ENCODE measurements around the gene IFITM1.
"Not testable (repeated sequence)": the region's sequence is repeated elsewhere in the genome, so short reads cannot be mapped to it uniquely, and the experiment has no call there.

The IFITM1 gene

DNA sequence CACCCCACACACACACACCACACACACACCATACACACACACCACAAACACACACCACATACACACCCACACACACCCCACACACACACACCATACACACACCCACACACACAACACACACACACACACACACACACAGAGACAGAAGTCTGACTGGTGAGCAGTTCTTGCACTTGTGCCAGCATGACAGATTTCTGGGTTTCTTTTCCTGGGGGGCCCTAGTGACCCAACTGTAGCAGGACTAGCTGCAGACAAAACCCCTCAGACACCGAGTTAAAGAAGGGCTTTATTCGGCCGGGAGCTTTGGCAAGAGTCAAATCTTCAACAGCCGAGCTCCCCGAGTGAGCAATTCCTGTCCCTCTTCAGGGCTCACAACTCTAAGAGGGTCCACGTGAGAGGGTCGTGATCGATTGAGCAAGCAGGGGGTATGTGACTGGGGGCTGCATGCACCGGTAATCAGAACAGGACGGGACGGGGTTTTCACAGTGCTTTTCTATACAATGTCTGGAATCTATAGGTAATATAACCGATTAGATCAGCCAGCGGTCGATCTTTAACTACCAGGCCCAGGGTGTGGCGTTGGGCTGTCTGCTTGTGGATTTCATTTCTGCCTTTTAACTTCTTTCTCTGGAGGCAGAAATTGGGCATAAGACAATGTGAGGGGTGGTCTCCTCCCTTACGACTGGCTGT is 36.3 kb downstream of the IFITM1 start:
- not testable (repeated sequence) for FAIRE-seq

GRCh38 chr11:350723-351255 is 36.9 kb downstream of the IFITM1 start:
- no peak for FAIRE-seq

- no peak for FAIRE-seq
Measured at GRCh38 chr11:351411-351810, 37.6 kb downstream of the IFITM1 start.

- FAIRE-seq, result no peak
Measured at GRCh38 chr11:352456-353031, 38.7 kb downstream of the IFITM1 start.

DNA sequence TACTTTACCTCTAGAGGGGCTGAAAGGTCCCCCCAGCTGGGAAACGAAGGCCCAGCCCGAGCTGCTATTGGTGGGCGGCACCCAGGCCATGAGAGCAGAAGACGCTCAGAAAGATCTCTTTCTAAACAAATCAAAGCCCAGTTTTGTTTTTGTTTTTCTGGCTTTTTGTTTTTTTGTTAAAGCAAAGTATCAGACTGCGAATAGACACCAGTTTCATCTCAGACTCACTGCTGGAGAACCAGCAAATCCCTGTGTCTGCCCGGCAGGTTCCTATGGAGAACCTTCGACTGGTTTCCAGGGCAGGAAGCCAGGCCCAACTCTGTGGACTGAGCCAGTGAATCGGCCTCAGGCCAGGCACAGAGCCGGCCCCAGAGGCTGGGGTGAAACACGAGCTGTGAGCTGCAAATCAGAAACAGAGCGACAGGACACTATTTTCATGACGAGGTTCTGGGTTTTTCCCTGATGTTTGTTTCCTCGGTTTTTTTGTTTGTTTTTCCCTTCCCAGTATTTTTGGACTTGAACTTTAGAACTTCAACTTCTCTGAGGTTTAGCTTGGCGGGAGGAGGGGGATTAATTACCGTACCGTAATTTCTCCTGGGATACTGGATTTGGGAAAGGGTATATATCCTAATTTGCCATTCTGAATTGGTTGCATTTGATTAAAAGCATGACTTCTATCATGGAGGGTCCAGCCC is 39.5 kb downstream of the IFITM1 start:
- FAIRE-seq, result no peak

DNA sequence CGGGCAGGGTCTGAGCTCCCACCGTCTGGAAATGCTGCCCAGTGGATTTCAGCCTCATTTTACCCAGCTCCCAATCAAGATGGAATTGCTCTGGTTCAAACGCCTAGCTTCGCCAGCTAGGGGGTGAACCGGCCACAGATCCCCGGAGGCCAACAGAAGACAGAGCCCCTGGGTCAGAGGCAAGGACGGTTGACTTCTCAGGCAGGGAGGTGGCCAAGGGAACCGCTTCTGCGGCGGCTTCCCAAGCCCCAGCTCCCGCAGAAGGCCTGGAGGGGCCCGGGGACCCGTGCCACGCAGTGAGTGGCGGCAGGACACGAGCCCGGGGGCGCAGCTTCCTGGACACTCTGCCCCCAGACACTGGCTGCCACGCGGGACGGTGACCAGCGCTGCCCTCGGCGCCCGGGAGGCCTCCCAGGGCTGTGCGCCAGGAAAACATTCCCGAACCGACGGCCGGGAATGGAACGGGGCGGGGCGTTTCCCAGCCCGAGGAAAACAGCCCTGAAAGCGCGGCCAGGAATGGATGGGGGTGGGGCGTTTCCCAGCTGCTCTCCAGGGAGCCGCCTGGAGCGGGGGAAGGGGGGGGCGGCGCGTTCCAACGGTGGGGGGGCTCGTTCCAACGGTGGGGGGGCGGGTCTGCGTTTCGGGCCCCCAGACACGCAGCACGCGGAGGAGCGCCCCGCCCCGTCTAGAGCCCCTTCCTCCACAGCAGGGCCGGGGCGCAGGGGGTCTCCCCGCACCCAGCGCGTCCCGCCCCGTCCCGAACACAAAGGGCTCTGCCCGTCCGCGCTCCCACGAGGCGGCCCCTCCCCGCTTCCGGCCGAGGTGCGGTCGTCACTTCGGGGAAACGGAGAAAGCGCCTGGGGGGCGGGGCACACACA is 42.0 kb downstream of the IFITM1 start:
- FAIRE-seq, result no peak

- FAIRE-seq, result no peak
Measured at GRCh38 chr11:356610-357009, 42.8 kb downstream of the IFITM1 start.

GRCh38 chr11:357582-357981 is 43.7 kb downstream of the IFITM1 start:
- no peak for FAIRE-seq

DNA sequence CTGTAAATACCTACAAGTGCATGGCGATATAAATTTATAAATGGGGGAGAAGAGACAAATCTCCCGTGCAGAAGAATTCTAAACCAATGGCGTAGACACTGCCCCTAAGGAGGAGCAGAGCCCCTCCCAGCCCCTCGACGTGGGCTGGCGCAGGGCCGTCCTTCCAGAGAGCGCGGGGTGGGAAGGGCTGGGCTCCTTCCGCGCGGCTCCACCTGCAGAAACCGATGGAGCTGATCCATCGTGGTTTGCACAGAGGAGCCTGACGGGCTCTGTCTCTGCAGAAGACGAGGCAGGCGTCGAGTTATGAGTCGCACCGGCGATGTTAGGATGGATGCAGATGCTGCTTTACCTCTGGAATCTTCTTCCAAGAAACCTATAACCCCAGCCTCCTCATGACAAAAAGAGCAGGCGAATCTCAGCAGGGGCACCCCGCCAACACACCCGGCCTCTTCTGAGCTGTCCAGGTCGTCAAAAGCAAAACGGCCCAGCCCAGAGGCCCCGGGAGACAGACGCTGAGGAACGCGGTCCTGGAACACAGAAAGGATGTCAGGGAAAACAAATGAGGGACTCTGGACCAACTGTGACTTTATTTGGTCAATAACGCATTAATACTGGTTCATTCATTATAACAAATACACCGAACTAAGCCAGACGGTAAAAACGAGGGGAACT is 44.4 kb downstream of the IFITM1 start:
- no peak for FAIRE-seq

GRCh38 chr11:359181-359714 is 45.4 kb downstream of the IFITM1 start:
- no peak for FAIRE-seq

DNA sequence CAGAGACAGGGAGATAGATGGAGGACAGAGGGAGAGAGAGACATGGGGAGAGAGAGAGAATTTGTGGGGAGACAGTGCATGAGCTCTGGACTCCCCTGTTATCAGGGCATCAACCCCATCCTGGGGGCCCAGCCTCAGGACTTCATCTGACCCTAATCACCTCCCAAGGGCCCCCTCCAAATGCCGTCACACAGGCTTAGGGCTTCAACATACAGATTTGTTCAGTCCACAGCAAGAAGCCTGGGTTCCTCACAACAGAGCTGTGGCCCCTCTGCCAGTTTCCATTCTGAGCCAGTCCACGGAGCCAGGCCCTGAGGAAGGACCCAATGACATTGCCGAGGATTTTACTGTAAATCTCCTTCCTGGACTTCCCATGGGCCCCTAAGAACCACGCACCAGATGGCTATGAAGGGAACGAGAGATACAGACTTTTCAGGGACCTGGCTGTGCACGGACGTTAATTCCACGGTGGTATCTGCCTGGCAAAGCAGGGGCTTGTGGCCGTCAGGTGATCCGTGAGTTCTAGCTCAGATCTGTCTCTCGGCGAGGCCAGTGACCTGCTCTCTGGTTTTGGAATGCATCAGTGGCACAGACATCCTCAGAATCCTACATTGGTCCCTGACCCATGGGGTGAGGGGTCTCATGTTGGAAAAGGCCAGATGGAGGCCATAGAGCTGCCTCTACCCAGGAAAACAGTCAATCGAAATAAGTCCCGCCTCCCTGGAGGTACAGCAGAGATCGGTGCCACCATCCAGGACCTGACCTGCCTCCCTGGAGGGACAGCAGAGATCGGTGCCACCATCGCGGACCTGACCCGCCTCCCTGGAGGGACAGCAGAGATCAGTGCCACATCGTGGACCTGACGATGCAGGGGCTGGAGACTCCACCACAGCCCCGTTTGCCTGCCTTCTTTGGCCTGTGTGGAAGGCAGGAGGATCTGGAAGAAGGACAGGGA is 46.8 kb downstream of the IFITM1 start:
- no peak for FAIRE-seq

- no peak for FAIRE-seq
Measured at GRCh38 chr11:362642-363442, 49.0 kb downstream of the IFITM1 start.

DNA sequence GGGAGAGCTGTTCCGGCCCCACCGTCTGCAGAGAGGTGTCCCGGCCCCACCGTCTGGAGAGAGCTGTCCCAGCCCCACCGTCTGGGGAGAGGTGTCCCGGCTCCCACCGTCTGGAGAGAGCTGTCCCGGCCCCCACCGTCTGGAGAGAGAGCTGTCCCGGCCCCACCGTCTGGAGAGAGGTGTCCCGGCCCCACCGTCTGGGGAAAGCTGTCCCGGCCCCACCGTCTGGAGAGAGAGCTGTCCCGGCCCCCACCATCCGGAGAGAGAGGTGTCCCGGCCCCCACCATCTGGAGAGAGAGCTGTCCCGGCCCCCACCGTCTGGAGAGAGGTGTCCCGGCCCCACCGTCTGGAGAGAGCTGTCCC is 49.6 kb downstream of the IFITM1 start:
- FAIRE-seq, result not testable (repeated sequence)

DNA sequence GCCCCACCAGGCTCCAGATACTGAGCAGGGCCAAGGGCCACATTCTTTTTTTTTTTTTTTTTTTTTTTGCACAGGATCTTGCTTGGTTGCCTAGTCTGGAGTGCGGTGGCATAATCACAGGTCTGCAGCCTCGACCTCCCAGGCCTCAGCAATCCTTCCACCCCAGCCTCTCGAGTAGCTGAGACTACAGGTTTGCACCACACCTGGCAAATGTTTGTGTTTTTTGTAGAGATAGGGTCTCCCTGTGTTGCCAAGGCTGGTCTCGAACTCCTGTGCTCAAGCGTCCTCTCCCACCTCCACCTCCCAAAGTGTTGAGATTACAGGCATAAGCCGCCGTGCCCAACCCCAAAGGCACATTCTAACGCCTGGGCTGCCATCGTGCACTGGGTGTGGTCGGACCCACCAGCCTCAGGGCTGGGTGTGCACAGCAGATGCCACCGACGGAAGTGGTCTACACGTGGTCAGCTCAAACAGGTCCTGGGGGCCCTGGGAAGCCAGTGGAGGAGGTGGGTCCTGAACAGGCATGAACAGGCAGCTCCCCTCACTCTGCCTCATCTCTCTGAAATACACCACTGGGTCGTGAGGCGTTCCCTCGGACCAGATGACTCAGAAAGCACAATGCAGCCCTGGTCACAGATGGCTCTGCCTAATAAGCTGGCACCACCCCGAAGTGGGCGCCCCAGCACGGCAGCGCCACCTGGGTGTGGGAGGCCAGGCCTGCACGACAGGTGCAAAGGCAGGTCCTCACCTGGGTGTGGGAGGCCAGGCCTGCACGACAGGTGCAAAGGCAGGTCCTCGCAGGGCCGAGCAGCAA is 50.3 kb downstream of the IFITM1 start:
- no peak for FAIRE-seq

Measured in TTC549 (cell line).